Measurements from ENCODE around the gene SCARF1.
A peak's percentile ranks its signal among the peaks of the same experiment; 100 is the strongest.

The SCARF1 gene

DNA sequence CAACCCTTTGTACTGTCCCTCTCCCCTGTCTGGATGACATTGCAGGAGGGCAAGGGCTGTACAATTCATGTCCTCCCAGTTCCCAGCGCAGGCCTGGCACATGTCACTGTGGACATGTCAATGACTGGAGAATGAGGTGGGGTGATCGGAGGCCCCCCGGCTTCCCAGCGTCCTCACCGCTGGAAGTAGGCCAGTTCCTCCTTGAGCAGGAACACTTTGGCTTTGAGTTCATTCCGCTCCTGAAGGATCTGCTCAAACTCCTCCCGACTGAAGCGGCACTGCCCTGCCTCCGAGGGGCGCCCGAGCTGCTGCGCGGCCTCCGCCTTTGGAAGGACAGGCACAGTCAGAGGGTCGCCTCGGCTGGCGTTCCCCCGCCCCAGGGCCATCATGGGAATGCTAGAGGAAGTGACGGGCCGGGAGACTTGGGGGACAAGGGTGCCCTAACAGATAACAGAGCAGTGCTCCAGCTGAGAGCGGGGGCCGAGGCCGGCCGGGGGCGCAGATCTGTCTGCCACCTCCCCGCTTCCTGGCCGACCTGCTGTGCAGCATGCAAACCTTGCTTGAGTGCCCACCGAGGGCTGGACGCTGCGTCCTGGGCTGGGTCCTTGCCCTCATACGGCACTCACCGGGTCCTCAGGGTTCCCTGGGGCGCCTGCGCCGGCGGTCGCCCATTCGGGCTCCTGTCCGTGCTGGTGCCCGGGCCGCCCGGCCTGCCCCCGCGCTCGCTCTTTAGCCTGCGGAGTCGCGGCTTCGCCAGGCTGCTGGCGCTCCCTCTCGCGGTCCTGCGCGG is 2.8 kb upstream of the SCARF1 start:
- no peak for DNase-seq

- DNase-seq = no peak
These were observed 2.3 kb upstream of the SCARF1 start for GRCh38 chr17:1647802-1648171.

DNA sequence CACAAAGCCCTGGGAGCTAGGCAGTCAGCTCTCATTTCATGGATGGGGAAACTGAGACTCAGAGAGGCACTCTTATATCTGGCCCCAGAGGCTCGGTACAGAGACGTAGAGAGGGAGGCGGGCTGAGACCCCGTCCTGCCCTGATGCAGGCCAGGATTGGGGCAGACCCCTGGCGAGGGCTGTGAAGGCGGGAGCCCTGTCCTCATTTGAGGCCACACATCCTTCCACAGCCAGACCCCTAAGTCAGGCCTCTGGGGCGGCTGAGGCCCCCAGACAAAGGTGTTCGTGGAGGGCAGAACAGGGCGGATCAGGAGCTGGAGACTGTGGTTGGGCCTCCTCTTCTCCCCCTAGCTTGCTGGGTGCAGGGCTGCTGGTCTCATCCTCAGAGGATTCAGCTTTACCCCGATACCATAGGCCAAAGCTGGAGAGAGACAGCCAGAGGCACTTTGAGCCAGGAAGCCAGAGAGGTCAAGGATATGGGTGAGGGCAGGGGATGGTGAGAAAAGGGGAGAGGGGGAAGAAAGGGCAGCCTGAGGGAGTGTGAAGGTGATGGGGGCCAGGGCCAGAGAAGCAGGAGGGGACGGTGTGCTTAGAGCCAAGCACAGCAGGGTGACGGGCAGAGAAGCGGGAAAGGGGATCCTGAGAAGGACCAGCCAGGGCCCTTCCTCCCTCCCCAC is 805 bp upstream of the SCARF1 start:
- DNase-seq = no peak

GRCh38 chr17:1644493-1645206 is 882 bp downstream of the SCARF1 start:
- DNase-seq = no peak

DNA sequence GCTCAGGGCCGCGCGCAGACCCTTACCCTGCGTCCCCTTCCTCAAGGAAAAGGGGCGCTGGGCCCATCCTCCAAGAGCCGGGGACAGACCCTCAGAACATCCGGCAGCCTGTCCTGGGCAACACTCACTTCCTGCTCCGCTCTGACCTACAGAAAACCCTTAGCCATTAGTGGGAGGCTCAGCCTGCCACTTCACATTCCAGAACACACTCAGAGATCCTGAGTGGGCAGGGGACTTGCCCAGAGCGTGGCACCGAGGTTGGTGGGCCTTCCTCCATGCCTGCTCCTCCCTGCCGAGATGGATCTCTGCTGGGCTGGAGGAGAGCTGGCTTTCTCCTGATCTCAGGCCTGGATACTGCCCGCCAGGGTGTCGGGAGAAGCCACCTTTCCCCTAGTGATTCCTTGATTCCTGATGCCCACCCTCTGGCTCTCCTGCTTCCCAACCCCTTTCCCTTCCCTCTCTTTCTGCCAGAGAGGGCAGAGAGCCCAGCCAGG is 1.5 kb downstream of the SCARF1 start:
- DNase-seq = no peak

- DNase-seq = peak; percentile 67
These were observed 2.1 kb downstream of the SCARF1 start for GRCh38 chr17:1643293-1643998.

DNA sequence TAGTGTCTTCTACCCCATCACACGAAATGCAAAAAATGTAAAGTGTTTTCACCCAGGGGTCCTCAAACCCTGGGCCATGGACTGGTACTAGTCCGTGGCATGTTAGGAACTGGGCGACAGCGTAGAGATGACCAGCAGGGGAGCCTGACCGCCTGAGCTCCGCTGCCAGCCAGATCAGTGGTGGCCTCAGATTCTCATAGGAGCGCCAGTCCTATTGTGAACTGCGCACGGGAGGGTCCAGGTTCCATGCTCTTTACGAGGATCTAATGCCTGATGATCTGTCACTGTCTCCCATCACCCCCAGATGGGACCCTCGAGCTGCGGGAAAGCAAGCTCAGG is 4.5 kb downstream of the SCARF1 start:
- no peak for DNase-seq

DNA sequence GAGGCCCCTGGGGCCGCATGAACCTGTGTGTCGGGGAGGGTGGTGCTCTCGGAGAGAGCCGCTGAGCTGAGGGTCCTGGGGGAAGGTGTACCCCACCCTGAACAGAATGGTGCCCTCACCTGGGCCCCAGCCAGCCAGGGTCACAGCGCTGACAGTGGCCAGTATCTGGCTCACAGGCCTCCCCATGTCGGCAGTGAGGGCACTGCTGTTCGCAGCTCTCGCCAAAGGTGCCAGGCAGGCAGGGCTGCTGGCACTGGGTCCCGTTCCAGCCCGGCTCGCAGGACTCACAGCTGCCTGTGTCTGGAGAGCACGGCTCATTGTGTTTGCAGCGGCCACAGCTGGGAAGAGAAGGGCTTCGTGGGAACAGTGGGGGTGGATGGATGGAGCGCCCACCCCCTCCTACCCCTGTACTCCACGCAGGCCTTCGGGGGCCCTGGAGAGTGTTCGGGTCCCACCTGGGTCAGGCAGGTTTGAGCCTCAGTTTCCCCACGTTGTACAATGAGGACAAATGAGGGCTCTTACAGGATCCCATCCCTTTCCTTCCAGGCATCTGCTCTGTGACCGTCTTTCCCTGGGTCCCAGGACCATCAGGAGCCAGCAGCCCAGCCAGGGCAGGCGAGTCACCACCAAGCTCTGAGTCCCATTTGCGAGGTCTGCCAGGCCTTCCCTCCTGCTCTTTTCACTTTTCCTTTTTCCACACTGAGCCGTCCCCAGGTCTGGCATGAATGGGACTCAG is 5.0 kb downstream of the SCARF1 start:
- no peak for DNase-seq

GRCh38 chr17:1639549-1640180 is 5.9 kb downstream of the SCARF1 start:
- no peak for DNase-seq

- DNase-seq = no peak
These were observed 6.8 kb downstream of the SCARF1 start for GRCh38 chr17:1638624-1639300.

GRCh38 chr17:1638171-1638590 is 7.4 kb downstream of the SCARF1 start:
- no peak for DNase-seq

DNA sequence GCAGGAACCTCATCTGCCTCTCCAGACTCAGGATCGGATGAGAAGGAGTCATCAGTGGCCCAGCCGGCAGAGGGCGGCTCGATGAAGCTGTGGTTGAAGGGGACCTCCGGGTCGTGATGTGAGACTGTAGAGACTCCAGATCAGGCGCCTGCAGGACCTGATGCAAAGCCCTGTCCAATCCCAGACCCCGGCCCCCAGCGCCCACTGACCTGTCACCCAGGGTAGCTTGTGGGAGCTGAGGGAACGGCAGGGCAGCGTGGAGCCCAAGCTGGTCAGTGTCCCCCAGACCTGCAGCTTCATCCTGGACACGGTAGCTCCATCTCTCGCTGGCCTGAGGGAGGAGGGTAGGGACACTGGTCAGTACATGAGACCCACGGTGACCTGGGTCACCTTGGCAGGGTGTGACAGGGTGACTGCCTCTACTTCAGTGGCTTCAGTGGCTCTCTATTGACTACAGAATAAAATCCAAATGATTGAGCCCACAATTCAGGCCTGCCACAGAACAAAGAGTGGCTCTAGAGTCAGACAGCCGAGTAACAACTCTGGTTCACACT is 8.7 kb downstream of the SCARF1 start:
- no peak for DNase-seq

GRCh38 chr17:1635675-1636465 is 9.7 kb downstream of the SCARF1 start:
- DNase-seq = no peak

DNA sequence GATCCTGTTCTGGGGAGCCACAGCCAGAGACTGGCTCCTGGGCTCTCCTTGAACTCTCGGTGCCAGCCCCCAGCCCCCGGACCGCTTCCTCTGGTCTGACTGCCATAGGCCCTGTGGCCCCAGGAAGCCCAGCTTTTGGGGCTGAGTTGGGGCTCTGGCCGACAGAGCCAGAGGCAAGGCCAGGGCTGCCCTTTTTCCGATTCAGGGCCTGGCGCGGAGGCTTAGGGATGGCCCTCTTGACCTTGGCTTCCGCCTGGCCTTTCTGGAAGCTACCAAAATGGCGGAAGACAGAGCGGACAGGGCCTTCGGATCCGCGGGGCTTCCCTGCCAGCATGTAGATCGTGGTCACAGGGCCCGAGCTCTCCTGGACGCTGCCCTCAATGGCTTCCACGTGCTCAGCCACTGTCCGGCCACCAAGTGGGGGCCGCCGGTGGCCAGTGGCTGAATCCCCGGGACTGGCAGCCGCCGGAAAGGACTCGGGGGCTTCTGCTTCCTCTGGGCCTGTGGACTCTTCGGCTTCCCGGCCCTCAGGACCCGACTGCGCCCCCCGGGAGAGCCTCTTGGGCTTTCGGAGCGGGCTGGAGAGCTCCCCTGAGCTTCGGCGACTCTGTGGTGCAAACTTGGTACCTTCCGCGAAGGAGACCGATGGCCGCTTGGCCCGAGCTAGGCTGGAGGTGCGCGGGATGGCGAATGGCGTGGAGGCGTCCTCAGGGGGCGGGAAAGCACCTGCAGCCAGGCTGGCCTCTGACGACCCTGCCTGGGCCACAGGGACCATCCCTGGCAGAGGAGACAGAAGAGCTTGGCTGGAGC is 10.5 kb downstream of the SCARF1 start:
- no peak for DNase-seq

DNA sequence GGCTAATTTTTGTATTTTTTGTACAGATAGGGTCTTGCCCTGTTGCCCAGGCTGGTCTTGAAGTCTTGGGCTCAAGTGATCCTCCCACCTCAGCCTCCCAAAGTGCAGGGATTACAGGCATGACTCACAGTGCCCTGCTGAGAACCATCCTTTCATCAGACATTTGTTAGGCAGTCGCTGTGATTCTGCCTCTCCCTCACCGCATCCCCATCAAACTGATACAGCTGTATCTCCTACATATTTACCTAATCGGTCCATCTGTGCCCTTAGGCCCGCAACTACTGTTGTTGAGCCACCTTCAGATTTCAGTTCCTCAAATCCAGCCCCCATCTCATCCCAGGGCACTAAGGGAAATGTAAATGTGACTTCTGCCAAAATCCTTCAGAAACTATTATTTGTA is 14.9 kb downstream of the SCARF1 start:
- DNase-seq = no peak

DNA sequence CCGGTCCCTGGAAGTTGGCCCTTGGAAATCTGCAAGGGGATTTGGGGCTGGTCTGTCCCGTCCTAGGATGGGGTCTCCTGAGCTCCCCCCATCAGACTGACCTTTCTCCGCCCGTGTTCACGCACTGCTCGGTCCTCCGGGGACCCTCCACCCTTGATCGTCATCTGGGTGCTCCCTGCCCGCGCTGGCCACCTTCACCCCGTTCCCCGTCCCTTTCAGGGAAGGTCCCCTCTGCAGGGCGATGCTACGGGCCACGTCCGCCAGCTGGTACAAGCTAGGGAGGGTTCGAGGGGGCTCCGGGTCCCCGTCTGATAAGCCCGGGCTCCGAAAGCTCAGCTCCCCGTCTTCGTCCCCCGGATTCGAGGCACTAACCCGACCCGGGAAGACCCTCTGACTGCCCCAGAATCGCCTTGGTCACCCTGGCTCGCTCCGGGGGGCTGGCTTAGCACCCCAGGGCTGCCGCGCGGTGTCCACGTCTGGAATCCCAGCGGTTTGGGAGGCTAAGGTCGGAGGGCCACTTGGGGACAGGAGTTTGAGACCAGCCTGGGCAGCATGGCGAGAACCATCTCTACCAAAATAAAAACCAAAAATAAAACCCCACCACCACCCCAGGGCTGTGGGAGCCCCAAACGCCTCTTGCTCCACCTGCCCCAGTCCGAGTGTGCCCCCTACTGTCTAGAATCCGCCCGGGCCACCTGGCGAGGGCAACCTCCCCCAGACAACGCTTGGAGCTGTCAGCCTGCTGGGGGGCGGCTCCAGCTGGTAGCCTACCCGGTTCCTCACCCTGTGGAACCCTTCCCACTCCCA is 15.8 kb downstream of the SCARF1 start:
- no peak for DNase-seq

DNA sequence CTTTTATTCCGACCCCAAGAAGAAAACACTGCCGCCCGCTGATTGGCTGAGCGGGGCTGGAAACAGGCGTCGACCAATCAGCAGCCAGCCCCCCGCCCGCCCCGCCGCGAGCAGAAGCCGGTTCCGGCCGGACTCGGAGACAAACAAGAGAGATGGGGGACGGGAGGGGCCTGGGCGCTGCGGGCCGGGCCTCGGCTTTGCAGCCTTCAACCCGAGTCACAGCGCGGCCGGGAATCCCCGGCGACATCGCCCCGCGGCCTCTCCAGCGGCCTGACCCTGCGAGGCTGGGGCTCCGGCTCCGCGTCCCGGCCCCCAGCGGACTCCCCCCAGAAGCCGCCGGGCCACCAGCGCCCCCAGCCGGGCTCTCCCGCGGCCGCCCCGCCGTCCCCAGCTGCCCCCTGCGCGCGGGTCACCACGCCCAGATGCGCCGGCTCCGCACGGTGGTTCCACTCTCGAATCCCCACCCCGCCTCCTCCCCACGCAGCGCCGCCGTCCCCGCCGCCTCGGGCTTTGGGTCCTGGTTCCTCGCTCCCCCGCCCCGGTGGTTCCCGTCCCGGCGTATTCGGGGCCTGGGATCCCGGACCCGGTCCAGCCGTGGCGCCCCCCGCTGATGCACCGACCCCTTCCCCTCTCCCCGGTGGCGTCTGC is 16.6 kb downstream of the SCARF1 start:
- peak; percentile 75 for DNase-seq
